IMR-90 (cell line): Measurements from ENCODE around the gene LAMC3. TPM values are rescaled to one million over a fixed set of nuclear protein-coding genes. Genes with fewer than 3 reads are reported as not detected.

Experiments used
- ATAC-seq: fragments of 200-7000 bp; cut with Tn5 transposase; 2 replicates; pipeline ENCODE4 v1.9.1; 2020; ENCODE audit warnings: low read depth, mild to moderate bottlenecking, moderate library complexity
- BruUV-seq: library from RNA; stranded (reverse); fragments of 400-500 nt; replicated peaks from 2 replicates; lab custom pipeline; 2021; lab: Mats Ljungman, UMichigan
- CTCF ChIA-PET: fragments of 300-600 bp; formaldehyde crosslinking; extraction: SDS; loops from one replicate; lab custom pipeline; 2021; ENCODE audit warnings: antibody characterized with exemption; lab: Yijun Ruan, JAX
- POLR2A ChIA-PET: fragments of 300-600 bp; sonication (Branson Sonifier 250); formaldehyde crosslinking; loops from one replicate; lab custom pipeline; 2022; ENCODE audit warnings: antibody characterized with exemption; ENCODE audit not compliant: unreplicated experiment; lab: Charles Lee
- DNase-seq: peaks from one replicate; pipeline ENCODE4 v3.0.0; 2013
- H2AFZ ChIP-seq: replicated peaks from 2 replicates; pipeline ENCODE3; 2013; ENCODE audit warnings: low read length, mild to moderate bottlenecking; ENCODE audit not compliant: poor library complexity
- H2AK5ac ChIP-seq: 2 replicates; pipeline ENCODE4 v1.6.1; 2013; ENCODE audit warnings: low read depth, low read length, inconsistent platforms
- H2AK9ac ChIP-seq: replicated peaks from 2 replicates; pipeline ENCODE3; 2013; ENCODE audit warnings: mild to moderate bottlenecking, low read depth, low read length, moderate library complexity; ENCODE audit not compliant: poor library complexity
- H2BK120ac ChIP-seq: 2 replicates; pipeline ENCODE4 v1.6.1; 2013; ENCODE audit warnings: low read depth, low read length, inconsistent platforms
- H2BK15ac ChIP-seq: 3 replicates; pipeline ENCODE4 v1.6.1; 2013; ENCODE audit warnings: low read depth, low read length, inconsistent platforms
- H2BK20ac ChIP-seq: 2 replicates; pipeline ENCODE4 v1.6.1; 2013; ENCODE audit warnings: low read depth, mild to moderate bottlenecking, inconsistent platforms, low read length, moderate library complexity
- H2BK5ac ChIP-seq: 2 replicates; pipeline ENCODE4 v1.6.1; 2013; ENCODE audit warnings: mild to moderate bottlenecking, low read depth, low read length, inconsistent platforms; ENCODE audit not compliant: poor library complexity, severe bottlenecking
- H3K14ac ChIP-seq: replicated peaks from 2 replicates; pipeline ENCODE4 v1.6.1; 2013; ENCODE audit warnings: low read depth, low read length, inconsistent platforms
- H3K18ac ChIP-seq: 2 replicates; pipeline ENCODE4 v1.6.1; 2013; ENCODE audit warnings: low read depth, low read length, control low read depth
- H3K23ac ChIP-seq: 2 replicates; pipeline ENCODE4 v1.6.1; 2013; ENCODE audit warnings: low read depth, low read length, inconsistent platforms
- H3K27ac ChIP-seq: 2 replicates; pipeline ENCODE4 v1.5.1; 2013; ENCODE audit warnings: mild to moderate bottlenecking, control low read depth, low read length; ENCODE audit not compliant: insufficient read depth
- H3K27me3 ChIP-seq: 2 replicates; pipeline ENCODE4 v1.6.1; 2013; ENCODE audit warnings: low read length; ENCODE audit not compliant: control insufficient read depth, insufficient read depth
- H3K36me3 ChIP-seq: 2 replicates; pipeline ENCODE4 v1.6.1; 2013; ENCODE audit warnings: low read length, mixed read lengths; ENCODE audit not compliant: control insufficient read depth, insufficient read depth
- H3K4ac ChIP-seq: 2 replicates; pipeline ENCODE4 v1.6.1; 2013; ENCODE audit warnings: low read depth, low read length, inconsistent platforms
- H3K4me1 ChIP-seq: 2 replicates; pipeline ENCODE4 v1.6.1; 2013; ENCODE audit warnings: low read length, mixed read lengths; ENCODE audit not compliant: control insufficient read depth, insufficient read depth
- H3K4me2 ChIP-seq: 2 replicates; pipeline ENCODE4 v1.6.1; 2013; ENCODE audit warnings: low read depth, mild to moderate bottlenecking, control low read depth, low read length, moderate library complexity
- H3K4me3 ChIP-seq: 2 replicates; pipeline ENCODE4 v1.5.1; 2013; ENCODE audit warnings: low read depth, mild to moderate bottlenecking, control low read depth, low read length, moderate library complexity; ENCODE audit not compliant: insufficient read depth
- H3K56ac ChIP-seq: 2 replicates; pipeline ENCODE4 v1.6.1; 2013; ENCODE audit warnings: low read length, inconsistent platforms; ENCODE audit not compliant: insufficient read depth; ENCODE audit errors: extremely low read depth
- H3K79me1 ChIP-seq, 2 experiments: 2 replicates each; pipeline ENCODE4 v1.6.1; 2013; ENCODE audit warnings: low read length in 2 of 2, inconsistent platforms in 1 of 2, low read depth in 1 of 2
- H3K9ac ChIP-seq: 2 replicates; pipeline ENCODE4 v1.6.1; 2013; ENCODE audit warnings: low read depth, low read length, control low read depth
- H3K9me1 ChIP-seq: 2 replicates; pipeline ENCODE4 v1.6.1; 2013; ENCODE audit warnings: low read length, inconsistent platforms; ENCODE audit not compliant: insufficient read depth
- H3K9me3 ChIP-seq: 2 replicates; pipeline ENCODE4 v1.6.1; 2013; ENCODE audit warnings: low read length; ENCODE audit not compliant: control insufficient read depth, insufficient read depth
- H4K20me1 ChIP-seq: 2 replicates; pipeline ENCODE4 v1.6.1; 2013; ENCODE audit warnings: low read length, inconsistent platforms; ENCODE audit not compliant: insufficient read depth
- H4K5ac ChIP-seq: 2 replicates; pipeline ENCODE4 v1.6.1; 2013; ENCODE audit warnings: mild to moderate bottlenecking, low read depth, low read length, control low read depth
- H4K8ac ChIP-seq, 2 experiments: 2 replicates each; pipeline ENCODE4 v1.6.1; 2013; ENCODE audit warnings: low read depth in 2 of 2, low read length in 2 of 2, control low read depth in 1 of 2, inconsistent platforms in 1 of 2
- H4K91ac ChIP-seq: 2 replicates; pipeline ENCODE4 v1.6.1; 2013; ENCODE audit warnings: low read depth, low read length, inconsistent platforms; ENCODE audit not compliant: insufficient read depth
- CHD1 ChIP-seq: IDR thresholded peaks from 2 replicates; pipeline ENCODE4 v1.6.1; 2012; ENCODE audit warnings: low read depth, low read length, improper control_type of control experiment
- CTCF ChIP-seq: conservative IDR thresholded peaks from 2 replicates; pipeline ENCODE4 v1.5.1; 2012; ENCODE audit warnings: mild to moderate bottlenecking, low read depth, low read length, improper control_type of control experiment
- FOS ChIP-seq: fragments of 150-350 bp; IDR thresholded peaks from 2 replicates; pipeline ENCODE4 v1.6.1; 2016; ENCODE audit warnings: low read depth, low read length
- MAFK ChIP-seq: IDR thresholded peaks from 2 replicates; pipeline ENCODE4 v1.6.1; 2012; ENCODE audit warnings: low read depth, low read length, improper control_type of control experiment
- NFE2L2 ChIP-seq: fragments of 150-350 bp; IDR thresholded peaks from 2 replicates; pipeline ENCODE4 v1.6.1; 2016; ENCODE audit warnings: low read depth, mild to moderate bottlenecking, low read length
- RAD21 ChIP-seq: IDR thresholded peaks from 2 replicates; pipeline ENCODE4 v1.6.1; 2012; ENCODE audit warnings: low read length, improper control_type of control experiment
- RCOR1 ChIP-seq: IDR thresholded peaks from 2 replicates; pipeline ENCODE4 v1.6.1; 2012; ENCODE audit warnings: mild to moderate bottlenecking, low read length, improper control_type of control experiment; ENCODE audit not compliant: insufficient replicate concordance
- SMC3 ChIP-seq: fragments of 150-350 bp; IDR thresholded peaks from 2 replicates; pipeline ENCODE4 v1.6.1; 2016; ENCODE audit warnings: low read depth, mild to moderate bottlenecking, antibody characterized with exemption, low read length, moderate library complexity
- USF2 ChIP-seq: fragments of 150-350 bp; IDR thresholded peaks from 2 replicates; pipeline ENCODE4 v1.6.1; 2017; ENCODE audit warnings: mild to moderate bottlenecking, antibody characterized with exemption, low read length, low read depth
- WGBS, 2 experiments: methylation state at CpG; one replicate each; pipeline versions ENCODE4 v1.1.5 to v1.1.7; 2013; ENCODE audit warnings: missing lambda C conversion rate in 2 of 2; ENCODE audit not compliant: insufficient read length in 1 of 2; ENCODE audit errors: extremely low coverage in 2 of 2; 5-methylcytosine and 5-hydroxymethylcytosine counted together
- dilution Hi-C: fragments of 300-500 bp; cut with HindIII; formaldehyde crosslinking; loops from one replicate; pipeline ENCODE4 v1.14.3; 2018; ENCODE audit warnings: low sequenced_read_pairs; ENCODE audit not compliant: unreplicated experiment
- in situ Hi-C: fragments of 300-500 bp; cut with MboI; formaldehyde crosslinking; loops from 3 replicates; pipeline ENCODE4 v1.14.3; 2019; ENCODE audit warnings: low sequenced_read_pairs, inconsistent platforms, mixed read lengths
- intact Hi-C: fragments of 100-400 bp; cut with micrococcal nuclease; formaldehyde crosslinking; loops from 2 replicates; pipeline ENCODE4 v1.10.0; 2022
- polyA plus RNA-seq, 3 experiments: library from polyadenylated mRNA; depleted of rRNA; stranded (reverse); fragments of >200 nt; gene quantifications; 2 replicates each; pipeline ENCODE4 v1.2.3, GENCODE V29; 2012; ENCODE audit warnings: low replicate concordance in 1 of 3
- total RNA-seq: library from RNA; depleted of rRNA; stranded (reverse); fragments of >200 nt; gene quantifications from 2 replicates; pipeline ENCODE4 v1.2.3, GENCODE V29; 2012

The LAMC3 gene
- total and polyA plus RNA-seq, 2 of the 4 experiments (the other 2 are of a cell fraction): not detected

GRCh38 chr9:131111186-131111853 lies 102.3 kb downstream of the LAMC3 start:
- H3K4me2 ChIP-seq: no peak overlapping the region
- ChIA-PET CTCF (no interaction called here), POLR2A (interaction anchor here (0.5 kb wide), 1 partner anchor 21 kb away, joined by 4 read pairs; no protein-coding TSS in a partner anchor)
- H4K20me1 ChIP-seq: no peaks in the 10 kb centered on the region; the same call in 1 of the 2 replicates
- H2BK5ac ChIP-seq: no peak overlapping the region
- H3K27ac ChIP-seq: no peak overlapping the region
- in situ Hi-C loops (no loop called here), intact Hi-C loops (no loop called here), dilution Hi-C loops (no loop called here)
- H3K23ac ChIP-seq: no peak overlapping the region
- no peak for TF ChIP-seq SMC3
- TF ChIP-seq USF2: no peak
- no peak for TF ChIP-seq NFE2L2
- TF ChIP-seq RAD21: no peak
- TF ChIP-seq FOS: no peak
- TF ChIP-seq CTCF: no peak
- TF ChIP-seq RCOR1: no peak
- no peak for TF ChIP-seq MAFK
- TF ChIP-seq CHD1: no peak
- H2AFZ ChIP-seq: no peak overlapping the region
- no peak overlapping the region for H2BK20ac ChIP-seq
- 0% methylated on average over 1 of the region's 10 CpGs; no CpG with 5 or more reads in 1 of the 2 experiments for WGBS, 2 experiments
- no peak overlapping the region for H3K14ac ChIP-seq
- H3K27me3 ChIP-seq: peaks cover 17% of the 10 kb centered on the region
- no peaks in the 10 kb centered on the region for H3K4me1 ChIP-seq
- no TSS peak for BruUV-seq
- H4K8ac ChIP-seq: no peak overlapping the region
- no peak overlapping the region for H2AK5ac ChIP-seq
- H3K9me3 ChIP-seq: no peaks in the 10 kb centered on the region
- H3K4ac ChIP-seq: no peak overlapping the region
- H3K9me1 ChIP-seq: no peaks in the 10 kb centered on the region
- H3K4me3 ChIP-seq: no peak overlapping the region
- ATAC-seq (no peak; the same call in 1 of the 2 replicates), DNase-seq (no peak)
- H2BK120ac ChIP-seq: no peak overlapping the region
- H4K91ac ChIP-seq: no peak overlapping the region
- H3K9ac ChIP-seq: no peak overlapping the region
- H4K5ac ChIP-seq: no peak overlapping the region
- no peak overlapping the region for H3K18ac ChIP-seq
- H3K56ac ChIP-seq: no peak overlapping the region
- no peak overlapping the region for H2AK9ac ChIP-seq
- no peak overlapping the region for H2BK15ac ChIP-seq
- H3K79me1 ChIP-seq: no peaks in the 10 kb centered on the region
- no peaks in the 10 kb centered on the region for H3K36me3 ChIP-seq
